Caki2 (cell line): ENCODE measurements around the gene UTP18. TPM values are rescaled to one million over a fixed set of nuclear protein-coding genes. Genes with fewer than 3 reads are reported as not detected.
"Not testable (repeated sequence)": the region's sequence is repeated elsewhere in the genome, so short reads cannot be mapped to it uniquely, and the experiment has no call there.

Experiments used
- DNase-seq: peaks from one replicate; pipeline ENCODE4 v3.0.0-alpha.2; 2015; ENCODE audit warnings: low read depth
- in situ Hi-C: cut with HindIII; loops from 2 replicates; pipeline ENCODE4 v1.10.0; 2016; ENCODE audit warnings: low sequenced_read_pairs, low pct_unique_long_range_greater_than_20kb, mixed read lengths
- total RNA-seq: library from RNA; depleted of rRNA; stranded (reverse); fragments of >200 nt; shearing (Covaris generic); gene quantifications from 2 replicates; pipeline ENCODE4 v1.2.3, GENCODE V29; 2014; ENCODE audit warnings: low replicate concordance; rRNA removed

Gene UTP18
- total RNA-seq, 1 experiment from 2014 or later: 128 TPM

GRCh38 chr17:51312003-51312402 lies 51.7 kb downstream of the UTP18 start:
- in situ Hi-C loops: not testable (repeated sequence)

GRCh38 chr17:51319186-51319585 lies 58.8 kb downstream of the UTP18 start:
- in situ Hi-C loops: no loop called here
- no peak for DNase-seq

More at GRCh38 chr17:51312003-51312402, 51.7 kb downstream of the UTP18 start:
- not testable (repeated sequence) for DNase-seq

- DNase-seq: no peak
- in situ Hi-C loops: no loop called here
Observed at GRCh38 chr17:51322390-51323029, 62.2 kb downstream of the UTP18 start.

GRCh38 chr17:51325471-51325870 lies 65.1 kb downstream of the UTP18 start:
- in situ Hi-C loops: no loop called here
- DNase-seq: no peak

GRCh38 chr17:51330861-51331503 lies 70.6 kb downstream of the UTP18 start:
- DNase-seq, in situ Hi-C loops: not testable (repeated sequence)

- DNase-seq: no peak
- in situ Hi-C loops: no loop called here
Observed at GRCh38 chr17:51335006-51335590, 74.8 kb downstream of the UTP18 start.

GRCh38 chr17:51335883-51336822 lies 75.8 kb downstream of the UTP18 start:
- in situ Hi-C loops: no loop called here
- DNase-seq: no peak

- DNase-seq: no peak
- in situ Hi-C loops: no loop called here
Observed at GRCh38 chr17:51341457-51341856, 81.1 kb downstream of the UTP18 start.

GRCh38 chr17:51342257-51342656 lies 81.9 kb downstream of the UTP18 start:
- DNase-seq: peak; percentile 37
- in situ Hi-C loops: no loop called here

GRCh38 chr17:51344532-51344931 lies 84.2 kb downstream of the UTP18 start:
- in situ Hi-C loops: no loop called here

GRCh38 chr17:51346218-51346982 lies 86.1 kb downstream of the UTP18 start:
- no peak for DNase-seq
- in situ Hi-C loops: no loop called here

More at GRCh38 chr17:51344532-51344931, 84.2 kb downstream of the UTP18 start:
- DNase-seq: peak; percentile 68

Other genes with a start within 250 kb of the UTP18 start
- gene SPAG9, start 139.7 kb upstream of the UTP18 start, total RNA-seq: 78.0 and 97.9 TPM in 2 replicates
- 280 and 357 TPM in 2 replicates for gene NME1, start 107.0 kb upstream of the UTP18 start, total RNA-seq
- gene NME2, start 94.1 kb upstream of the UTP18 start, total RNA-seq: 867 and 999 TPM in 2 replicates
- 3.9 and 12.0 TPM in 2 replicates for gene MBTD1, start 497 bp upstream of the UTP18 start, total RNA-seq